Right lobe of liver (tissue), 6 donors: ENCODE measurements around the gene ZC3H7A. TPM values are rescaled to one million over a fixed set of nuclear protein-coding genes. Genes with fewer than 3 reads are reported as not detected.

Source experiments
- ATAC-seq, 4 donors: fragments of 200-7000 bp; cut with Tn5 transposase; one replicate each; pipeline ENCODE4 v1.9.1; 2020; ENCODE audit warnings: mild to moderate bottlenecking in 4 of 4, moderate library complexity in 4 of 4
- DNase-seq, 3 donors: peaks; one replicate each; pipeline ENCODE4 v3.0.0-alpha.2; 2020
- H3K27ac ChIP-seq, 3 donors: fragments of 200-600 bp; one replicate each; pipeline ENCODE4 v1.8.0; 2022
- H3K27me3 ChIP-seq, 2 donors: fragments of 200-600 bp; one replicate each; pipeline ENCODE4 v1.8.0; 2022
- H3K36me3 ChIP-seq, 4 donors: fragments of 200-600 bp; sonication (generic) in 1 of 4; one replicate each; pipeline versions ENCODE4 v1.5.1 to v1.8.0; 2017 to 2022; ENCODE audit warnings: control low read depth in 1 of 4
- H3K4me1 ChIP-seq, 4 donors: fragments of 200-600 bp; sonication (generic) in 1 of 4; one replicate each; pipeline versions ENCODE4 v1.5.1 to v1.8.0; 2017 to 2022; ENCODE audit warnings: control low read depth in 1 of 4
- H3K4me3 ChIP-seq, 3 donors: fragments of 200-600 bp; one replicate each; pipeline ENCODE4 v1.8.0; 2022
- H3K9me3 ChIP-seq, 4 donors: fragments of 200-600 bp; sonication (generic) in 1 of 4; one replicate each; pipeline versions ENCODE4 v1.5.1 to v1.8.0; 2017 to 2022; ENCODE audit warnings: control low read depth in 1 of 4
- POLR2A ChIP-seq: fragments of 450-650 bp; IDR thresholded peaks from one replicate; pipeline ENCODE4 v1.6.1; 2017; ENCODE audit warnings: antibody characterized with exemption, mild to moderate bottlenecking
- WGBS: methylation state at CpG from one replicate; pipeline ENCODE4 v1.1.6; 2018; ENCODE audit warnings: low coverage, low lambda C conversion rate; ENCODE audit not compliant: insufficient coverage; ENCODE audit errors: missing lambda C conversion rate; 5-methylcytosine and 5-hydroxymethylcytosine counted together
- intact Hi-C, 2 donors: fragments of 100-400 bp; cut with DNase I; formaldehyde crosslinking; loops; one replicate each; pipeline versions ENCODE4 v1.11.2 to v1.14.1; 2022
- total RNA-seq, 6 experiments: library from RNA; depleted of rRNA in 2 of 6; stranded (reverse); fragments of >200 nt in 2 of 6; fragmentation: NEBNext Ultra II Directional in 3 of 6; extraction: Animal tissue kit (Norgen Biotek cat#: 25700) in 3 of 6; gene quantifications; one replicate each; pipeline versions ENCODE4 v1.1.0 to v1.2.4, GENCODE V29; 2016 to 2023
- TF ChIP-seq, protein P1 (sequence below), 4 donors: fragments of 200-600 bp in 3 of 4; fragments of 450-650 bp in 1 of 4; IDR thresholded peaks; one replicate each; pipeline versions ENCODE4 v1.5.1 to v1.8.0; 2016 to 2022; ENCODE audit warnings: antibody characterized with exemption in 4 of 4, mild to moderate bottlenecking in 2 of 4
- donor health status: DM: no; HTN: yes; CAD: no.
- donor health status: DM: no; HTN: no; CAD: no.
- donor health status: DM: no; HTN: no; CAD: no.
- donor health status: DM: no; HTN: yes; CAD: no.
- donor health status: DM: no; HTN: yes; CAD: no.

The ZC3H7A gene
- total RNA-seq, 6 experiments from 2014 or later = 22.8 to 34.0 (median 26.9) TPM

GRCh38 chr16:11736903-11737302 lies 60.2 kb downstream of the ZC3H7A start:
- Histone ChIP-seq H3K36me3 (peaks cover 0 to 37% (median 3%) of the 10 kb centered on the region in 4 donors), H3K27ac (peak overlapping the region in 1 of 3 donors; percentile 81), H3K4me3 (no peak overlapping the region), H3K4me1 (peaks cover 0 to 85% (median 33%) of the 10 kb centered on the region in 4 donors), H3K27me3 (no peaks in the 10 kb centered on the region), H3K9me3 (no peaks in the 10 kb centered on the region)
- 72% methylated on average over 6 of the region's 6 CpGs for WGBS
- TF ChIP-seq, protein P1, sequence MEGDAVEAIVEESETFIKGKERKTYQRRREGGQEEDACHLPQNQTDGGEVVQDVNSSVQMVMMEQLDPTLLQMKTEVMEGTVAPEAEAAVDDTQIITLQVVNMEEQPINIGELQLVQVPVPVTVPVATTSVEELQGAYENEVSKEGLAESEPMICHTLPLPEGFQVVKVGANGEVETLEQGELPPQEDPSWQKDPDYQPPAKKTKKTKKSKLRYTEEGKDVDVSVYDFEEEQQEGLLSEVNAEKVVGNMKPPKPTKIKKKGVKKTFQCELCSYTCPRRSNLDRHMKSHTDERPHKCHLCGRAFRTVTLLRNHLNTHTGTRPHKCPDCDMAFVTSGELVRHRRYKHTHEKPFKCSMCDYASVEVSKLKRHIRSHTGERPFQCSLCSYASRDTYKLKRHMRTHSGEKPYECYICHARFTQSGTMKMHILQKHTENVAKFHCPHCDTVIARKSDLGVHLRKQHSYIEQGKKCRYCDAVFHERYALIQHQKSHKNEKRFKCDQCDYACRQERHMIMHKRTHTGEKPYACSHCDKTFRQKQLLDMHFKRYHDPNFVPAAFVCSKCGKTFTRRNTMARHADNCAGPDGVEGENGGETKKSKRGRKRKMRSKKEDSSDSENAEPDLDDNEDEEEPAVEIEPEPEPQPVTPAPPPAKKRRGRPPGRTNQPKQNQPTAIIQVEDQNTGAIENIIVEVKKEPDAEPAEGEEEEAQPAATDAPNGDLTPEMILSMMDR (IDR thresholded peaks at IDR 0.05) = no peak
- no peak for TF ChIP-seq POLR2A
- intact Hi-C loops = loop anchor here in 1 of 2 donors (10.0 kb wide), 1 partner anchor 58 kb away; the partner anchor contains the start of gene ZC3H7A
- ATAC-seq = no peak
- DNase-seq = no peak

DNA sequence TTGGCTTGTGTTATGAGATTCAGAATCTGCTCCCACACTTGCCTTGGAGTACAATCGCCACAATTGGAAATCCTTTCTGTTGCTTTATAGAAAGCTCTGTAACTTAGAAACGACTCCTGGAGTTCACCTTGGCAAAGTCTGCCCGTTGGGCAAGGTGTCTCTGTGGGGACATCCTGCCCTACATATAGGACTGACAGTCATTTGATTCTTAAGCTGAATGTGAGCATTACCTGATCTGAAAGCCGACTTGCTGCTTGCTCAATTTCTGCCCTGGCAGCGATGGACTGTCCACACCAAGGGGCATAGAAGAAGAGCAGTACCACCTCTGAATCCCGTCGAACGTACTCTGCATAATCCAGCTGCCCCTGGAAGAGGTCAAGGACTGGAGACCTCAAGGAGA lies 61.3 kb downstream of the ZC3H7A start:
- ATAC-seq (peak in 2 of 4 donors; percentile 4 to 7), DNase-seq (no peak)
- Histone ChIP-seq H3K36me3 (peaks cover 0 to 48% (median 3%) of the 10 kb centered on the region in 4 donors), H3K4me1 (peaks cover 0 to 85% (median 33%) of the 10 kb centered on the region in 4 donors), H3K9me3 (no peaks in the 10 kb centered on the region), H3K4me3 (no peak overlapping the region), H3K27me3 (no peaks in the 10 kb centered on the region), H3K27ac (peak overlapping the region in 1 of 3 donors; percentile 81)
- intact Hi-C loops = loop anchor here in 1 of 2 donors (10.0 kb wide), 1 partner anchor 59 kb away; the partner anchor contains the start of gene ZC3H7A
- no peak for TF ChIP-seq POLR2A
- TF ChIP-seq, protein P1 (IDR thresholded peaks at IDR 0.05) = no peak
- 41% methylated on average over 8 of the region's 8 CpGs for WGBS

DNA sequence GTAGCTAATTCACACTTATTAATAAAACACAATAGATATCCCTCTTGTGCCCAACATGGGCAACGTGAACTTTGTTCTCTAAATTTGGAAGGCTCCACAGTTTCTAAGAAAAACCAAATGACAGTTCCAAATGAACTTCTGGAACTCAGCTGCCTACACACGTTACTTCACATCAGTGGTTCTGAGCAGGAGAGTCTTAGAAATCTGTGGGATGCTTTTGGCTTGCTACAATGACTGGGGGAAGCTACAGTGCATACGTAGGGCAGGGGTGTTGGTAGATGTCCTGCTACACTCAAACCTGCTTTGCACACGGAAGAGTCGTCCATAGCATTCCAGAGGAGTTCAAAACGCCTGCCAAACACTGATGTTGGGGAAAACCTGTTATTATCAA lies 62.4 kb downstream of the ZC3H7A start:
- 19% methylated on average over 5 of the region's 6 CpGs for WGBS
- peak overlapping the region; percentile 15 to 81 (median 72) for H3K27ac ChIP-seq
- ATAC-seq (peak; percentile 39 to 77 (median 67)), DNase-seq (no peak)
- no peak overlapping the region for H3K4me3 ChIP-seq
- no peaks in the 10 kb centered on the region for H3K9me3 ChIP-seq
- H3K4me1 ChIP-seq = peaks cover 0 to 75% (median 33%) of the 10 kb centered on the region in 4 donors
- H3K27me3 ChIP-seq = no peaks in the 10 kb centered on the region
- peaks cover 0 to 59% (median 9%) of the 10 kb centered on the region in 4 donors for H3K36me3 ChIP-seq
- no peak for TF ChIP-seq POLR2A
- TF ChIP-seq, protein P1 (IDR thresholded peaks at IDR 0.05) = no peak
- intact Hi-C loops = loop anchor here in 1 of 2 donors (10.0 kb wide), 1 partner anchor 60 kb away; the partner anchor contains the start of gene ZC3H7A

- DNase-seq (no peak), ATAC-seq (peak; percentile 69 to 77 (median 72))
- Histone ChIP-seq H3K27ac (peak overlapping the region; percentile 15 to 81 (median 72)), H3K9me3 (no peaks in the 10 kb centered on the region), H3K4me3 (no peak overlapping the region), H3K36me3 (peaks cover 0 to 64% (median 9%) of the 10 kb centered on the region in 4 donors), H3K4me1 (peaks cover 0 to 73% (median 31%) of the 10 kb centered on the region in 4 donors), H3K27me3 (no peaks in the 10 kb centered on the region)
- intact Hi-C loops = loop anchor here in 1 of 2 donors (10.0 kb wide), 1 partner anchor 61 kb away; the partner anchor contains the start of gene ZC3H7A
- TF ChIP-seq, protein P1 (IDR thresholded peaks at IDR 0.05) = no peak
- no peak for TF ChIP-seq POLR2A
- 15% methylated on average over 3 of the region's 3 CpGs for WGBS
These were observed 62.9 kb downstream of the ZC3H7A start for GRCh38 chr16:11734025-11734652.
